Endothelial cell of umbilical vein (primary cell): ENCODE measurements around the gene NGEF. TPM values are rescaled to one million over a fixed set of nuclear protein-coding genes. Genes with fewer than 3 reads are reported as not detected.

ENCODE experiments used
- BruUV-seq: library from RNA; stranded (reverse); fragments of 400-500 nt; replicated peaks from 2 replicates; lab custom pipeline; 2021; lab: Mats Ljungman, UMichigan
- CTCF ChIA-PET: fragments of 300-600, 350-600 bp; sonication (Branson Sonifier 250); formaldehyde crosslinking; loops from one replicate; lab custom pipeline; 2021; ENCODE audit warnings: antibody characterized with exemption, inconsistent platforms; lab: Charles Lee
- POLR2A ChIA-PET: fragments of 300-600, 350-600 bp; sonication (Branson Sonifier 250); formaldehyde crosslinking; loops from one replicate; lab custom pipeline; 2021; ENCODE audit warnings: antibody characterized with exemption, inconsistent platforms; lab: Charles Lee
- DNase-seq: peaks from one replicate; pipeline ENCODE4 v3.0.0-alpha.2; 2011; ENCODE audit warnings: low read depth, low spot score
- FAIRE-seq: peaks from 2 replicates; lab custom pipeline; 2011; peaks lifted over from hg19 to GRCh38; lab: Jason Lieb, UNC
- H2AFZ ChIP-seq: 2 replicates; pipeline ENCODE4 v1.6.0; 2012; ENCODE audit warnings: low read depth, low read length, control low read depth, inconsistent platforms
- H3K27ac ChIP-seq: 2 replicates; pipeline ENCODE4 v1.5.1; 2011; ENCODE audit warnings: low read depth, mild to moderate bottlenecking, control low read depth, low read length, moderate library complexity; ENCODE audit not compliant: insufficient read depth
- H3K27me3 ChIP-seq, 2 experiments: 2 replicates each; pipeline versions ENCODE4 v1.6.0 to v1.6.1; 2011; ENCODE audit warnings: low read length in 2 of 2, mixed read lengths in 1 of 2; ENCODE audit not compliant: control insufficient read depth in 2 of 2, insufficient read depth in 2 of 2
- H3K36me3 ChIP-seq, 2 experiments: 2 replicates in 1 of 2; 3 replicates in 1 of 2; pipeline ENCODE4 v1.5.1; 2011; ENCODE audit warnings: low read length in 2 of 2, mild to moderate bottlenecking in 1 of 2, moderate library complexity in 1 of 2; ENCODE audit not compliant: control insufficient read depth in 2 of 2, insufficient read depth in 2 of 2; ENCODE audit errors: extremely low read depth in 1 of 2
- H3K4me1 ChIP-seq: 3 replicates; pipeline ENCODE4 v1.5.1; 2011; ENCODE audit warnings: mild to moderate bottlenecking, low read length; ENCODE audit not compliant: control insufficient read depth, insufficient read depth; ENCODE audit errors: extremely low read depth
- H3K4me2 ChIP-seq: 2 replicates; pipeline ENCODE4 v1.6.1; 2011; ENCODE audit warnings: low read length, control low read depth, mixed read lengths; ENCODE audit not compliant: insufficient read depth
- H3K4me3 ChIP-seq, 3 experiments: fragments of 200-600 bp in 1 of 3; sonication (generic), shearing (Covaris generic) in 1 of 3; replicated peaks in 1 of 3; 2 replicates each; pipeline ENCODE4 v1.5.1; 2011 to 2016; ENCODE audit warnings: control low read depth in 3 of 3, low read length in 3 of 3, mild to moderate bottlenecking in 2 of 3, inconsistent platforms in 1 of 3, low read depth in 1 of 3, moderate library complexity in 1 of 3; ENCODE audit not compliant: insufficient read depth in 1 of 3
- H3K79me2 ChIP-seq: 2 replicates; pipeline ENCODE4 v1.6.0; 2012; ENCODE audit warnings: low read length, inconsistent platforms; ENCODE audit not compliant: control insufficient read depth, insufficient read depth
- H3K9ac ChIP-seq: replicated peaks from 2 replicates; pipeline ENCODE3; 2011; ENCODE audit warnings: low read length, control low read depth; ENCODE audit not compliant: insufficient read depth; ENCODE audit errors: extremely low read depth
- H3K9me1 ChIP-seq: replicated peaks from 3 replicates; pipeline ENCODE4 v1.6.0; 2011; ENCODE audit warnings: mild to moderate bottlenecking, low read length; ENCODE audit not compliant: control insufficient read depth, insufficient read depth; ENCODE audit errors: extremely low read depth
- H3K9me3 ChIP-seq: replicated peaks from 2 replicates; pipeline ENCODE4 v1.5.1; 2012; ENCODE audit warnings: low read length, inconsistent platforms; ENCODE audit not compliant: control insufficient read depth, insufficient read depth
- H4K20me1 ChIP-seq: replicated peaks from 2 replicates; pipeline ENCODE3; 2011; ENCODE audit warnings: mild to moderate bottlenecking, low read length; ENCODE audit not compliant: control insufficient read depth, insufficient read depth; ENCODE audit errors: extremely low read depth
- EZH2 ChIP-seq: IDR thresholded peaks from 2 replicates; pipeline ENCODE4 v1.6.1; 2012; ENCODE audit warnings: borderline replicate concordance, low read depth, mild to moderate bottlenecking, moderate library complexity, low read length, inconsistent platforms; ENCODE audit not compliant: severe bottlenecking
- FOS ChIP-seq: IDR thresholded peaks from 2 replicates; pipeline ENCODE4 v1.6.1; 2011; ENCODE audit warnings: mild to moderate bottlenecking, low read length, moderate library complexity, borderline replicate concordance; ENCODE audit not compliant: insufficient read depth
- GATA2 ChIP-seq: IDR thresholded peaks from 2 replicates; pipeline ENCODE4 v1.7.0; 2011; ENCODE audit warnings: low read depth, mild to moderate bottlenecking, moderate library complexity, mixed read lengths, low read length; ENCODE audit not compliant: insufficient read length, insufficient read depth
- JUN ChIP-seq: IDR thresholded peaks from 2 replicates; pipeline ENCODE4 v1.6.1; 2011; ENCODE audit warnings: borderline replicate concordance, low read depth; ENCODE audit not compliant: insufficient read length, insufficient read depth
- MYC ChIP-seq: IDR thresholded peaks from one replicate; pipeline ENCODE4 v1.6.1; 2011; ENCODE audit warnings: mild to moderate bottlenecking, low read depth, low read length
- POLR2A ChIP-seq: IDR thresholded peaks from 2 replicates; pipeline ENCODE4 v1.6.1; 2012; ENCODE audit warnings: low read depth, mild to moderate bottlenecking, control low read depth, low read length
- POLR2AphosphoS5 ChIP-seq: IDR thresholded peaks from 2 replicates; pipeline ENCODE4 v1.6.1; 2012; ENCODE audit warnings: low read depth, mild to moderate bottlenecking, control low read depth, low read length, moderate library complexity; ENCODE audit not compliant: insufficient read depth
- dilution Hi-C: fragments of 300-500 bp; cut with MboI; formaldehyde crosslinking; loops from one replicate; pipeline ENCODE4 v1.15.0; 2019; ENCODE audit warnings: low sequenced_read_pairs; ENCODE audit not compliant: extremely low pct_ligation_motif_present
- intact Hi-C: fragments of 100-400 bp; cut with micrococcal nuclease; formaldehyde crosslinking; loops from one replicate; pipeline ENCODE4 v1.10.0; 2022
- polyA plus RNA-seq, 4 experiments: library from polyadenylated mRNA; depleted of rRNA in 3 of 4; stranded (reverse) in 3 of 4; unstranded in 1 of 4; fragments of >200 nt; gene quantifications; 2 replicates each; pipeline versions ENCODE4 v1.2.1 to v1.2.3, GENCODE V29; 2011 to 2012; ENCODE audit warnings: missing spikeins in 1 of 4
- total RNA-seq: library from RNA; stranded (reverse); gene quantifications from 2 replicates; pipeline ENCODE4 v1.2.3, GENCODE V29; 2021
- TF ChIP-seq, protein P1 (sequence below): IDR thresholded peaks from 2 replicates; pipeline ENCODE4 v1.6.1; 2011; ENCODE audit not compliant: insufficient read depth, insufficient read length
- TF ChIP-seq, protein P2 (sequence below), 2 donors: IDR thresholded peaks; 1 replicate in 1 of 2; 2 replicates in 1 of 2; pipeline ENCODE4 v1.5.1; 2011; ENCODE audit warnings: low read length in 2 of 2, mild to moderate bottlenecking in 2 of 2, moderate library complexity in 2 of 2, control low read depth in 1 of 2, inconsistent platforms in 1 of 2, low read depth in 1 of 2; ENCODE audit not compliant: insufficient read depth in 1 of 2; ENCODE audit errors: extremely low read depth in 1 of 2

NGEF gene
- total and polyA plus RNA-seq, 2 donors (not counting 3 experiments of a cell fraction or from before 2014, with no cell fraction given) = 0.22 to 0.41 TPM

DNA sequence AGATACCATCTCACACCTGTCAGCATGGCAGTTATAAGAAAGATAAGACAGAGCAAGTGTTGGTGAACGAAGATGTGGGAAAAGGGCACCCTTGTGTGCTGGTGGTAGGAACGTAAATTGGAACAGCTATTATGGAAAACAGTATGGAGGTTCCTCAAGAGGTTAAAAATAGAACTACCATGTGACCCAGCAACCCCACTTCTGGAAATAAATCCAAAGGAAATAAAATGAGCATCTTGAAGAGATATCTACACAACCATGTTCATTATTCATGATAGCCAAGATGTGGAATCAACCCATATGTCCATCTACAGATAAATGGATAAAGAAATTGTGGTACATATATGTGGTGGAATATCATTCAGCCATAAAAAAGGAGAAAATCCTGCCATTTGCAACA is 26.9 kb downstream of the NGEF start:
- BruUV-seq = no TSS peak
- intact Hi-C loops = loop anchor here (10.0 kb wide), 1 partner anchor 269 kb away; the partner anchor contains the start of gene ATG16L1
- no peak for TF ChIP-seq EZH2
- no peak for TF ChIP-seq MYC
- TF ChIP-seq POLR2A = no peak
- TF ChIP-seq, protein P1, sequence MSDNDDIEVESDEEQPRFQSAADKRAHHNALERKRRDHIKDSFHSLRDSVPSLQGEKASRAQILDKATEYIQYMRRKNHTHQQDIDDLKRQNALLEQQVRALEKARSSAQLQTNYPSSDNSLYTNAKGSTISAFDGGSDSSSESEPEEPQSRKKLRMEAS = no peak
- TF ChIP-seq POLR2AphosphoS5 = no peak
- TF ChIP-seq JUN = no peak
- TF ChIP-seq GATA2 = no peak
- TF ChIP-seq, protein P2, sequence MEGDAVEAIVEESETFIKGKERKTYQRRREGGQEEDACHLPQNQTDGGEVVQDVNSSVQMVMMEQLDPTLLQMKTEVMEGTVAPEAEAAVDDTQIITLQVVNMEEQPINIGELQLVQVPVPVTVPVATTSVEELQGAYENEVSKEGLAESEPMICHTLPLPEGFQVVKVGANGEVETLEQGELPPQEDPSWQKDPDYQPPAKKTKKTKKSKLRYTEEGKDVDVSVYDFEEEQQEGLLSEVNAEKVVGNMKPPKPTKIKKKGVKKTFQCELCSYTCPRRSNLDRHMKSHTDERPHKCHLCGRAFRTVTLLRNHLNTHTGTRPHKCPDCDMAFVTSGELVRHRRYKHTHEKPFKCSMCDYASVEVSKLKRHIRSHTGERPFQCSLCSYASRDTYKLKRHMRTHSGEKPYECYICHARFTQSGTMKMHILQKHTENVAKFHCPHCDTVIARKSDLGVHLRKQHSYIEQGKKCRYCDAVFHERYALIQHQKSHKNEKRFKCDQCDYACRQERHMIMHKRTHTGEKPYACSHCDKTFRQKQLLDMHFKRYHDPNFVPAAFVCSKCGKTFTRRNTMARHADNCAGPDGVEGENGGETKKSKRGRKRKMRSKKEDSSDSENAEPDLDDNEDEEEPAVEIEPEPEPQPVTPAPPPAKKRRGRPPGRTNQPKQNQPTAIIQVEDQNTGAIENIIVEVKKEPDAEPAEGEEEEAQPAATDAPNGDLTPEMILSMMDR (IDR thresholded peaks at IDR 0.05; ENCODE audit: extremely low read depth in 1 of 2, insufficient read depth in 1 of 2, low read depth in 1 of 2, low read length in 2 of 2) = no peak
- no peak for TF ChIP-seq FOS
- H3K4me3 ChIP-seq = no peak overlapping the region
- POLR2A ChIA-PET = no interaction called here
- H3K9me3 ChIP-seq = no peaks in the 10 kb centered on the region
- H3K79me2 ChIP-seq = no peaks in the 10 kb centered on the region
- peaks cover 0 to 2% of the 10 kb centered on the region in 2 experiments for H3K27me3 ChIP-seq
- CTCF ChIA-PET = no interaction called here
- no peaks in the 10 kb centered on the region for H3K36me3 ChIP-seq
- dilution Hi-C loops = no loop called here
- H3K9ac ChIP-seq = no peak overlapping the region
- peaks cover 8% of the 10 kb centered on the region for H3K4me1 ChIP-seq
- H4K20me1 ChIP-seq = no peaks in the 10 kb centered on the region
- H3K9me1 ChIP-seq = no peaks in the 10 kb centered on the region
- no peak for FAIRE-seq
- H2AFZ ChIP-seq = no peak overlapping the region
- H3K4me2 ChIP-seq = no peak overlapping the region
- H3K27ac ChIP-seq = no peak overlapping the region
- DNase-seq = no peak
